A204.1 (cell line): ENCODE measurements around the gene KCNJ18.
"Not testable (repeated sequence)": the region's sequence is repeated elsewhere in the genome, so short reads cannot be mapped to it uniquely, and the experiment has no call there.

ENCODE experiments used
- FAIRE-seq: peaks from 2 replicates; lab custom pipeline; 2012; peaks lifted over from hg19 to GRCh38; lab: Jason Lieb, UNC

KCNJ18 gene

GRCh38 chr17:21691883-21692703 is at the start of gene KCNJ18:
Gene KCNJ18 (plus strand): TSS chr17:21692523. CDS start chr17:21702787, 10,264 bp downstream.
- not testable (repeated sequence) for FAIRE-seq

DNA sequence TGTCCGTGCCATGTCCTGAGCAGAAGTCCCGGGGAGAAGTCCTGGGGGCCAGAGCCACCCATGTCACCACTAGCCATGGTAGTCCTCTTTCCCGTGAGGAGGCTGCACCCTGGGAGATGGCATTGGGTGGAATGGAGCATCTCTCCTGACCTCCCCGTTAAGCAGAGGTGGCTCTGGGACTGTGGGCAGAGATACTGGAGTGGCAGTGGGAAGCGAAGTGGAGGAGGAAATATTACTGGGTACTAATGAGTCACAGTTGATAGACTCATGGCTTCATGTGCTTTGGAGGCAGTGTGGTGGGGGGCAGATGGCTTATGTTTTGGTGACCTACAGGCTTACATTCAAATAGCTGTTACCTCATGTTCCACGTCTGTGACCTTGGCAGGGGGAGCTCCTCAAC is 44.2 kb upstream of the KCNJ18 start:
- FAIRE-seq, result not testable (repeated sequence)

DNA sequence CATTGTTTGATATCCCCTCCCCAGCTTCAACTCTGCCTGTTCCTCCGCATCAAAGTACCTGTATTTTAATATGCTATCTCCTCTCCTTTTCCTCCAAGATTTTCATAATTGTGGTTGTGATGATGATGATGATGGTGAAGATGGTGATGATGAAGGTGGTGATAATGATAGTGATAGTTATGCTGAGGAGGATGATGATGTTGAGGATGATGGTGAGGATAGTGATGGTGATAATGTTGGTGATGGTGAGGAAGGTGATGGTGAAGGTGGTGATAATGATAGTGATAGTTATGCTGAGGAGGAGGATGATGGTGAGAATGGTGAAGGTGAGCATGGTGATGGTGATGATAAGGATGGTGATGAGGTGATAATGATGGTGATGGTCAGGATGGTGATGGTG is 42.3 kb upstream of the KCNJ18 start:
- FAIRE-seq, result not testable (repeated sequence)

DNA sequence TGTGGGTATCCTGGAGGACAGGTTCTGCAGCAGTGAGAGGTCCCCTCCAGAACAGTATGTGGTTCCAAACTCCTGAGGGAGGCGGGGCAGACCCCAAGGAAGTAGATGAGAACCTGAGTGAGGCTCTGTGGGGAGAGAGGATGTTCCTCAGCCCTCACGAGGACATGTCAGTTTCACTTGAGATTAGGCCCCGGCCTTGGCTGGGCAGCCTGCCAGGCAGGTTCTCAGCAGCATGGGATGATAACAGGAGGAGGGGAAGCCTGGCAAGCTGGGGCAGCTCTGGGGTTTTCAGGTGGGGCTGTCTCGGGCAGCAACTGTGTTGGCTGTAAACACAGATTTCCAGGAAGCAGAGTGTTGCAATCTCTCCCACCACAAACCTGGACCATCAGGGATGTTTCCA is 40.3 kb upstream of the KCNJ18 start:
- FAIRE-seq, result not testable (repeated sequence)

DNA sequence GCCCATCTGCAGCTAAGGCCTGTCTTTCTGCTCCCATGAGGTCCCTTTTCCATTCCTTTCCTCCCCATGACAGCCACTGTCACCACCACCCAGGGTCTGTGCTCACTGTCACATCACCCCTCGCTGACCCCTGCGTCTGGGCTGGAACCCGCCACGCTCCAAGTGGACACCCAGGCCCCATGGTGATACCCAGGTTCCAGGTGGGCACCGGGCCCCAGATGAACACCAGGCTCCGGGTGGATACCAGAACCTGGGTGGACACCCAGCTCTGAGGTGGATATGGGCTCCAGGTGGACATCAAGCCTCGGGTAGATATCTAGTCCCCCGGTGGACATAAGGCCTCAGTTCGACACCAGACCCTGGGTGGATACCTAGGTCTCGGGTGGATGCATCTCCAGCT is 39.1 kb upstream of the KCNJ18 start:
- not testable (repeated sequence) for FAIRE-seq

- FAIRE-seq, result not testable (repeated sequence)
These were observed 35.6 kb upstream of the KCNJ18 start for GRCh38 chr17:21656518-21657309.

DNA sequence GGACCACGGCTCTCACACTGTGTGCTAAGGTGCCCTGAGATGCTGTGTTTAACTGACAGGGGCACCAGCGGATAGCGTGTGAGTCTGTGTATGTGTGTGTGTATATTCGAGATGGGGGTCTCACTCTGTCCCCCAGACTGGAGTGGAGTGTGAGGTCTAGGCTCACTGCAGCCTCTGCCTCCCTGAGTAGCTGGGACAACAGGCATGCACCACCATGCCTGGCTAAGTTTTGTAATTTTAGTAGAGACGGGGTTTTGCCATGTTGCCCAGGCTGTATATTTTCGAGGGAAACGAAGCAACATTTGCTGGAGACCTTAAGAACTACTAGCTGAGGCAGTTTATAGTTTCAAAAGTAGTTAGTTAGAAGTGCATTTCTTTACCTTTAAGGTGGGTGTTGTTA is 32.7 kb upstream of the KCNJ18 start:
- not testable (repeated sequence) for FAIRE-seq

GRCh38 chr17:21661455-21661854 is 30.9 kb upstream of the KCNJ18 start:
- FAIRE-seq, result not testable (repeated sequence)

DNA sequence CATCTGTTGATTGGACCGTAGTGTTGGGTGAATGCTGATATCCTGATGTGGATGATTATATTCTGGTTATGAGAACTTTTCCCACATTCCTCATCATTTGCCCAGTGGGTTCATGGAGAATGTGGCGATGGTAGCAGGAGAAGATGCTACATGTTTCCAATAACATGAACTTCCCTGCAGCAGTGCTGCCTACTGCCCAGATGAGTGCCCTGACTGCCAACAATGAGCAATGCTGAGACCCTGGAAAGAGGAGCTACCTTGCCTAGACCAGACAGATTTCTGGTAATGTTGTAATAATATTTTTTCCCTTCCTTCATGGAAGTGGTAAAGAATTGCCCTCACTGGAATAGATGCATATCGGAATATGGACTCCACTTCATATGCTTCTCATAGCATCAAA is 29.2 kb upstream of the KCNJ18 start:
- not testable (repeated sequence) for FAIRE-seq

- not testable (repeated sequence) for FAIRE-seq
These were observed 28.5 kb upstream of the KCNJ18 start for GRCh38 chr17:21663614-21664474.

DNA sequence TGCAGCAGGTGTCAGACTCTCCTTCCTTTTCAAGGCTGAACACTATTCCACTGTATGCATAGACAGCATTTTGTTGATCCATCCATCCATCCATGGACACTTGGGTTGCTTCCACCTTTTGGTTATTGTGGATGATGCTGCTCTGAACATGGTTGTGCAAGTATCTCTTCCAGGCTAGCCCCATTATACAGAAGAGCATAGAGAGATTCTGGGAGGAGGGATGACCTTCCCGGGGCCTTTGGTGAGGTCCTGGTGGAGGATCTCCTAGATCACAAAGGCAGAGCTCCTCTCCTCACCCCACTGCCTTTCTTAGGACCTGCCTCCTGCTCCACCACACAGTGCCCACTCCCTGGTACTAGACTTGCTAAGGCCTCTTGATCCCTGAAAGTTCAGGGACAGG is 27.2 kb upstream of the KCNJ18 start:
- FAIRE-seq, result not testable (repeated sequence)

DNA sequence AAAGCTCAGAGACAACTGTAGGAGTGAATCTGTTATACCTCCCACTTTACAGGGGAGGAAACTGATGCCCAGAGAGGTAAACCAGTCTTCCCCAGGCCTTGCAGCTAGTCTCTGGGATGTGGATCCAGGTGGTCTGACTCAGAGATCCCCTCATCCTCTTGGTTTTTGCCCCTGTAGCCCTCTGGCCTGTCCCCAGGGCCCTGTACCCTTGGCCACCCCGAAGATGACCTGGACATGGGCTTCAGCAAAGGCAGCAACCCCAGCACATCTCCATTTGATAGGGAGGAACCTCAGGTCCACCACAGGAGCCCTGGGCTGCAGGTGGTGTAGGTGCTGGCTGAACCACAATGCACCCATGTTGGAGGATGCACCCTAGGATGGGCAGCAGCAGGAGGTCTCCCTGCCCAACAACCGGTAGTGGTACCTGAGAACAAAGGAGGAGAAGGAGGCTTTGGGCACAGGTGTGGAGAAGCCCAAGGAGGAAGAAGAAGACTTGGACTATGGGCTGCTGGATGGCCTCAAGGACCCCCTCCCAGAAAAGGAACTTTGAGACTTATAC is 26.3 kb upstream of the KCNJ18 start:
- FAIRE-seq, result not testable (repeated sequence)

DNA sequence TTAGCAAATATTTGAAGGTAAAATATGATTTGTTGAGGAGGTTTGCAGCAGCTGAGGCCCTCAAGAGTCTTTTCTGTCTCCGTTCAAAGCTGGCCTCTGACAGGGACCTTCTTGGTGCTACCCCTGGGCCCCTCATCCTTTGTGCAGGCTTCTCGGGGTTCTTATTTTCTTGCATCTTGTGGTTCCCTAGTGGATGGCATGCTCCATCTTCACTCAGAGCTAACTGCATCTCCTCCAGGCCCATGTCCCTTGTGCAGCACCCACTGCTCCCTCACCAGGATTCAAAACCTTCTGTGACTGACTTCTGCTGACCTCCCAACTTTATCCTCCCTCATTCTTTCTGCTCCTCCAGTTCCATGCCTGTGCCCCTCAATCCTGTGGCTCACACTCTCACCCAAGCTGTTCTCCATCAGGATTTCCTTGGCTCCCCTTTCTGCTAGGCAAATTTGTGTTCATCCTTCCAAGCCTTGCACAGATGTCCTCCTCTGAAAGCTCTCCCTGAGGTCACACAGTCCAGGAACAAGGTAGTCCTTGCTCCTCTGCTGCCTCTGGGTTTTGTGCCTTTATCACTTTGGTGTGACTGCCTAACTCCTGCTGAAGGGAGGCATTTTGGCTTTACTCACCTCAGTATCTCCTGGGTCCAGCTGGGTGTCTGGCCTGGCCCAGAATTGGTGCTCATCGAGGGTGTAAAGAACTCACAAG is 25.5 kb upstream of the KCNJ18 start:
- FAIRE-seq, result not testable (repeated sequence)

DNA sequence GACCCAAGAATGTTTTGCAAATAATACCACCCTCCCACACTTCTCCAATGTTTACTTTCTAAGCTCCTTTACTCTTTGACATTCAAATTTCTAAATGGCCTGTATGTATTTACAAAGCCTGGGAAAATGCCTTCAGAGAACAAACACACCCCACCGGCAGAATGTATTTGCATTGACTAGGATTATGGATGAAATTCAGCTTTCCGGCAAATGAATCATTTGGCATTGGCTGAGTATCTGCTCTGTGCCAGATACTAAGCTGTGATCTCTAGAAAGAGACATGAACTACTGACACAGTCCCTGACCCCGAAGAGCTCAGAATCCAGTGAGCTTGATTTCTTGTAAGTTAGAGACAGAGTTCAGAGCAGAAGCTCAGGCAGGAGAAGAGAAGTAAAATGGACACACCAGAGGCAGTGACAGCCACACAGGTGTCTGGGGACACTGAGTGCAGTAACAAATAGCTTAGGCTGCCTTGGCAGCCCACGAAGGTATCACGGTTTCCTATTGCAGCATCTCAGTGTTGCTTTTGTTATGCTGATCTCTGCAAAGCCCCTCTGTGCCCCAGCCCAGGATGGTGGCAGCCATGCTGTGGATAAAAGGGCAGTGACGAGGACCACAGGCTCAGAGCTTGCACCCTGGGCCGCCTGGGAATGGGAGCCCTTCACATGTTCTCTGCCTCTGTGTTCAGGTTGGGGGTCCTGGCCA is 24.8 kb upstream of the KCNJ18 start:
- not testable (repeated sequence) for FAIRE-seq

DNA sequence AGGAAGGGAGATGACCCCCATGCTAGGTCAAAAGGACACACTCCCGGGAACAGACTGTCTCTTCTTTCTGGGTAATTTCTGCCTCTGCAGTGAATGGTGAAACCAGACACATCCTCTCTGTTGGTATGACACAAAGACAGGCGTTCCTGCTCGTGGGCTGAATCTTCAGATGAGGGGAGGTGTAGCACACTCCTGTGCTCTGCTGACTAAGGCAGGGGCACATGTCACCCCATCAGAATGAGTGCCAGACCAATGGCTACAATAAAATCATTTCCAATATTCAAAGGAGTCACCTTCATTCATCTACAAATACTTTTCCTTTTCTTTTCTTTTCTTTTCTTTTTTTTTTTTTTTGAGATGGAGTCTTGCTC is 24.2 kb upstream of the KCNJ18 start:
- FAIRE-seq, result not testable (repeated sequence)

DNA sequence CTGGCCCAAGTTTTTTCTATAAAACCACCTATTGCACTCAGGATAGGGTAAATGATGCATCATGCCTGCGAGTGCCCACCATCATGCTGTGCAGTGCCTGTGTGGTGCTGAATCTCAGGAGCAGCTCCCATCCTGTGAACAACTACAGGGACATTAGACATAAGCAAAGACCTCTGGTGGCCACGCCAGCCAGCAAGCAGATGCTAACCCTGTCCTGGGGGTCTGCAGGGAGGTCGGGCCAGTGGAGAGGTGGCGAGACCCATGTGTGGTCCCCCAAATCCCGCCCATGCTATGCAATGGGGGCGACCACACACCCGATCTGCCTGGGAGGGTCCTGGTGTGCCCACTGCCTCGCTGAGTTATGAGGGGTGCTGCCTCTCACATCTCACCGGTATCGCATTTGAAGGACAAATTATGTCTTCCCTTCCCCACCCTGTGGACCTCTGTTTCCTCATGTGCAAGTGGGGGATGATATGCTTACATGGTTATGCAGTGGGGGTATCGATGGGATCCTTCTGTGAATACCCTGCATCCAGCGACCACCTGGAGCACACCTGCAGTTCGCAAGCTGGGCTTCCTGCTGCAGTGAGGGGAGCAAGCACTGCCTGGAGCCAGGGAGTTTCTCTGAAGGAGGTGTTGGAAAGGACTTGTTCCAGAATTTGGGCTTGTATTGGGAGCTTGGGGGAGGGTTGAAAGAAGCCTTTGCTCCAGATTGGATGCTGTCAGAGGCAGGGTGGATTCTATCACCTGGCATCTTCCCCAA is 23.4 kb upstream of the KCNJ18 start:
- FAIRE-seq, result not testable (repeated sequence)

- not testable (repeated sequence) for FAIRE-seq
These were observed 22.5 kb upstream of the KCNJ18 start for GRCh38 chr17:21669616-21670360.

DNA sequence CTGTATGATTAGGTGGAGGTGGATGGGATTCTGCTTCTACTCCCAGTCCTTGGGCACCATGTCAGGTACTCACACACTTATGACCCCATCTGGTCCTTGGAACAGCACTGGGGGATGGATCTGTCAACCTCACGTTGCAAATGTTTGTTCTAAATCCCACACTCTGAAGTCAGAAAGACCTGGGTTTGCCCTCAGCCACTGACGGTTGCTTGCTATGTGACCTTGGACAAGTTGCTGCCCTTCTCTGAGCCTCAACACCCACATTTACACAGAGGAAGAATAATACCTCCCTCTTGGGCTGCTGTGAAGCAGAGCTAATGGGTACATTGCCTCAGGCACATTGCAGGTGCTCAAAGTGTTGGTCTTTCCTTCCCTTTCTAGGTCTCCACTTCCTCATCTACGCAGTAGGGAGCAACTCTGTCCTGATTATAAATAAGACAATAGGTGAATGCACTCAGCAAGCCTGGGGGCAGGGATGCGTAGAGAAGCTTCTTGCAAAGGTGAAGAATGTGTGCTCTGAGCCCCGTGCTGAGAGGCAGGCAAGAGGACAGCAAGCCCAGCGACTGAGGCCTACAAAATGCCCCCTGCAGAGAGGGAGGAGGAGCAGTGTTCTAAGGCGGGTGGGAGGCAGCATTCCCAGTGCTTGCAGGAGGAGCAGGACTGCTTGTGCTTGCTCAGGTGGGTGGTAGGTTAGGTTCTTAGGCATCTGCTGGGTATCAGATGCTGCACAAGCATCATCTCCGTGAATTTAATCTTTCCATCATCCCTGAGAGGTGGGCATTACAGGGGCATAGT is 21.8 kb upstream of the KCNJ18 start:
- FAIRE-seq, result not testable (repeated sequence)
